Sigmoid colon (tissue), 7 donors: ENCODE data around the gene RRN3. TPM values are rescaled to one million over a fixed set of nuclear protein-coding genes. Genes with fewer than 3 reads are reported as not detected.
A peak's percentile ranks its signal among the peaks of the same experiment; 100 is the strongest.

Source experiments
- DNase-seq: peaks from one replicate; pipeline ENCODE4 v3.0.0-alpha.2; 2019
- H3K27ac ChIP-seq, 4 donors: fragments of 200-600 bp; sonication (generic); one replicate each; pipeline ENCODE4 v1.5.1; 2016 to 2019; ENCODE audit warnings: mild to moderate bottlenecking in 1 of 4
- H3K27me3 ChIP-seq, 3 donors: fragments of 200-600 bp; sonication (generic); one replicate each; pipeline ENCODE4 v1.5.1; 2019; ENCODE audit warnings: mild to moderate bottlenecking in 1 of 3
- H3K36me3 ChIP-seq, 4 donors: fragments of 200-600 bp; sonication (generic); one replicate each; pipeline ENCODE4 v1.5.1; 2016 to 2019
- H3K4me1 ChIP-seq, 4 donors: fragments of 200-600 bp; sonication (generic); one replicate each; pipeline ENCODE4 v1.5.1; 2017 to 2019
- H3K4me3 ChIP-seq, 4 donors: fragments of 200-600 bp; sonication (generic); one replicate each; pipeline ENCODE4 v1.5.1; 2017 to 2019; ENCODE audit warnings: mild to moderate bottlenecking in 2 of 4, moderate library complexity in 1 of 4
- H3K9me3 ChIP-seq, 4 donors: fragments of 200-600 bp in 3 of 4; sonication (generic) in 3 of 4; one replicate each; pipeline versions ENCODE4 v1.5.1 to v1.6.1; 2013 to 2019
- CTCF ChIP-seq, 4 experiments: fragments of 450-650 bp in 3 of 4; fragments of 200-600 bp in 1 of 4; IDR thresholded peaks; one replicate each; pipeline ENCODE4 v1.5.1; 2016 to 2019; ENCODE audit warnings: antibody characterized with exemption in 4 of 4, mild to moderate bottlenecking in 3 of 4, moderate library complexity in 2 of 4
- EP300 ChIP-seq, 4 donors: sonication (generic); formaldehyde crosslinking; IDR thresholded peaks; one replicate each; pipeline ENCODE4 v1.6.1; 2017; ENCODE audit warnings: antibody characterized with exemption in 4 of 4
- POLR2A ChIP-seq, 2 donors: fragments of 450-650 bp; IDR thresholded peaks; one replicate each; pipeline ENCODE4 v1.6.1; 2016; ENCODE audit warnings: antibody characterized with exemption in 2 of 2, mild to moderate bottlenecking in 2 of 2, moderate library complexity in 2 of 2
- POLR2AphosphoS5 ChIP-seq, 4 donors: sonication (generic); formaldehyde crosslinking; IDR thresholded peaks; one replicate each; pipeline ENCODE4 v1.6.1; 2017; ENCODE audit warnings: antibody characterized with exemption in 4 of 4
- WGBS, 2 donors: extraction: QIAGEN DNeasy Blood & Tissue Kit; methylation state at CpG; one replicate each; pipeline ENCODE4 v1.1.7; 2013; 5-methylcytosine and 5-hydroxymethylcytosine counted together
- intact Hi-C: fragments of 100-400 bp; cut with DNase I; formaldehyde crosslinking; loops from one replicate; pipeline ENCODE4 v1.15.1; 2023
- polyA plus RNA-seq, 3 donors: library from polyadenylated mRNA; stranded (reverse); fragments of 200-250 nt; gene quantifications; one replicate each; pipeline ENCODE4 v1.2.3, GENCODE V29; 2013
- total RNA-seq, 4 donors: library from RNA; depleted of rRNA; stranded (reverse); fragments of >200 nt; gene quantifications; one replicate each; pipeline ENCODE4 v1.1.0, GENCODE V29; 2016
- donor health status: healthy with polysubstance abuse.
- donor health status: Bipolar disorder and iron deficiency.
- donor health status: healthy.

Gene RRN3
- total and polyA plus RNA-seq, 7 donors, result 14.5 to 27.2 (median 21.3) TPM

- intact Hi-C loops, result no loop called here
- H3K9me3 ChIP-seq, result no peaks in the 10 kb centered on the region
- no peak overlapping the region for H3K27ac ChIP-seq
- no peak overlapping the region for H3K4me3 ChIP-seq
- WGBS, 2 donors, result 65 to 88% methylated on average over 3 of the region's 3 CpGs
- H3K36me3 ChIP-seq, result peaks cover 12 to 58% (median 20%) of the 10 kb centered on the region in 4 donors
- no peak for DNase-seq
- TF ChIP-seq POLR2A (IDR thresholded peaks at IDR 0.05), result no peak
- no peak for TF ChIP-seq POLR2AphosphoS5 (IDR thresholded peaks at IDR 0.05)
- TF ChIP-seq EP300 (IDR thresholded peaks at IDR 0.05), result no peak
- TF ChIP-seq CTCF (IDR thresholded peaks at IDR 0.05), result no peak
- no peaks in the 10 kb centered on the region for H3K27me3 ChIP-seq
- H3K4me1 ChIP-seq, result peaks cover 0 to 16% (median 11%) of the 10 kb centered on the region in 4 donors
These were observed 34.7 kb downstream of the RRN3 start for GRCh38 chr16:15059324-15059723.

- Histone ChIP-seq H3K36me3 (peaks cover 9 to 43% (median 14%) of the 10 kb centered on the region in 4 donors), H3K4me3 (no peak overlapping the region), H3K27me3 (no peaks in the 10 kb centered on the region), H3K9me3 (no peaks in the 10 kb centered on the region), H3K4me1 (peaks cover 0 to 25% (median 14%) of the 10 kb centered on the region in 4 donors), H3K27ac (no peak overlapping the region)
- DNase-seq, result no peak
- intact Hi-C loops, result no loop called here
- WGBS, 2 donors, result 16 to 68% methylated on average over 7 of the region's 7 CpGs
- TF ChIP-seq EP300 (IDR thresholded peaks at IDR 0.05), result no peak
- no peak for TF ChIP-seq POLR2A (IDR thresholded peaks at IDR 0.05)
- TF ChIP-seq CTCF (IDR thresholded peaks at IDR 0.05), result no peak
- no peak for TF ChIP-seq POLR2AphosphoS5 (IDR thresholded peaks at IDR 0.05)
These were observed 36.2 kb downstream of the RRN3 start for GRCh38 chr16:15057681-15058417.

GRCh38 chr16:15055141-15056053, 38.7 kb downstream of the RRN3 start:
- H3K4me1 ChIP-seq, result peaks cover 0 to 26% (median 14%) of the 10 kb centered on the region in 4 donors
- no peaks in the 10 kb centered on the region for H3K9me3 ChIP-seq
- peak; percentile 82 for DNase-seq
- peak overlapping the region; percentile 83 to 98 (median 85) for H3K4me3 ChIP-seq
- H3K36me3 ChIP-seq, result peaks cover 0 to 20% (median 3%) of the 10 kb centered on the region in 4 donors
- intact Hi-C loops, result no loop called here
- TF ChIP-seq CTCF (IDR thresholded peaks at IDR 0.05) (no peak), POLR2AphosphoS5 (IDR thresholded peaks at IDR 0.05) (no peak), EP300 (IDR thresholded peaks at IDR 0.05) (no peak), POLR2A (IDR thresholded peaks at IDR 0.05) (no peak)
- 1 to 2% methylated on average over 81 of the region's 81 CpGs for WGBS, 2 donors
- peak overlapping the region; percentile 85 to 89 (median 88) for H3K27ac ChIP-seq
- no peaks in the 10 kb centered on the region for H3K27me3 ChIP-seq

GRCh38 chr16:15054357-15055140, 39.5 kb downstream of the RRN3 start:
- no peaks in the 10 kb centered on the region for H3K9me3 ChIP-seq
- peaks cover 0 to 11% (median 3%) of the 10 kb centered on the region in 4 donors for H3K36me3 ChIP-seq
- intact Hi-C loops, result no loop called here
- peak overlapping the region; percentile 83 to 98 (median 85) for H3K4me3 ChIP-seq
- H3K4me1 ChIP-seq, result peaks cover 0 to 26% (median 14%) of the 10 kb centered on the region in 4 donors
- 74 to 85% methylated on average over 19 of the region's 19 CpGs for WGBS, 2 donors
- TF ChIP-seq EP300 (IDR thresholded peaks at IDR 0.05), result no peak
- no peak for TF ChIP-seq POLR2AphosphoS5 (IDR thresholded peaks at IDR 0.05)
- no peak for TF ChIP-seq CTCF (IDR thresholded peaks at IDR 0.05)
- no peak for TF ChIP-seq POLR2A (IDR thresholded peaks at IDR 0.05)
- H3K27ac ChIP-seq, result peak overlapping the region; percentile 85 to 89 (median 88)
- H3K27me3 ChIP-seq, result no peaks in the 10 kb centered on the region
- DNase-seq, result no peak
